Middle frontal gyrus (tissue), 1 donor: Measurements from ENCODE around the gene C4A.
"Not testable (repeated sequence)": the region's sequence is repeated elsewhere in the genome, so short reads cannot be mapped to it uniquely, and the experiment has no call there.

Experiments used
- DNase-seq: peaks from one replicate; pipeline ENCODE4 v3.0.0-alpha.2; 2015; ENCODE audit warnings: low spot score; ENCODE audit errors: extremely low spot score

Gene C4A

DNA sequence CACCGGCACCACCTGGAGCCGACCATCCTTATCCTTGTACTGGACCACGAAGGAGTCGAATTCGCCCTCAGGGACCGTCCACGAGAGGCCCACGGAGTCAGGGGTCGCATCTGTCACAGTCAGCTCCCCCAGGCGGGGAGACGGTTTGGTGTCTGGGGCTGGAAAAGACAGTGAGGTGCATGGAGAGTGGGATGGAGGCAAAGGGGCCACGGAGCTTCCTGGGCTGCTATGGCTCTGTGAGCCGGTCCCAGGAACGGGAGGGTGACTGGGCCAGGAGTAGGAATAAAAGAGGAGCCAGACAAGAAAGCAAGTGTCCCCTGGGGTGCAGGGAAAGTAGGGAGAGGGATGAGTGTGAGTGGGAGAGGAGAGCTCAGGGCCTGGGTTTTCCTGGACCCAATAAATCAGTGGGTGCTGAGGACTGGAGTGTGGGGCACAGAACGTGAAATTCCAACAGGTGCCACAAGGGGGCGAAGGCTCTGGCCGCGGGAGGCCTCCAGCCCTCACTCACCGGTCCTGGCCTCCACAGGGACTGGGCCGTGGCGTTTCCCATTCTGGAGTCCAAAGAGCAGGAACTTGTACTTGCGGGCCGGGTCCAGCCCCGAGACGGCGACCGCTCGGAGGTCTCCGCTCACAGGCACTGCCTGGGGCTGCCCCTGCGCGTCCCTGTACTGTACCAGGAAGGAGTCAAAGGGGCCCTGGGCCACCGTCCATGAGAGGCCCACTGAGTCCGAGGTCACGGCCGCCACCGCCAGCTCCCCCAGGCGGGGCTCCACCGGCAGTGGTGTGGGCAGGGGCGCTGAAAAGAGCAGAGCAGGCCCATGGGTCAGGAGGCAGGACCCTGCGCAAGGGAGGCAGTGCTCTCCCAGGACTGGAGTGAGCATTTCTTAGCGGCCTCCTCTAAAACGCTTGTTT lies 66.3 kb downstream of the C4A start:
- no peak for DNase-seq

DNA sequence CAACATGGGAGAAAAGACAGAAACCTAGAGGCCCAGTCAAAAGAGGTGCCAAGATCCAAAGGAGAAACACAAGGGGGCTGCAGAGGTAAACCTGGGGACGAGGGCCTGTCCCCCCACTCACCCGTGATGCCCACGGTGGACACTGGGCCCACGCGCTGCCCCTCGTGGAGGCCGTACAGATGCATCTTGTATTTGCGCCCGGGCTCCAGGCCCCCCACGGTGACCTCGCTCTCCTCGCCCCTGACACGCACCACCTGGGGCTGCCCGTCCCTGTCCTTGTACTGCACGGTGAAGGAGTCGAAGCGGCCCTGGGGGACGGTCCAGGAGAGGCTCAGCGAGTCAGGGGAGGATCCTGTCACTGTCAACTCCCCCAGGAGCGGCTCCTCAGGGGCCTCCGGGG lies 67.3 kb downstream of the C4A start:
- not testable (repeated sequence) for DNase-seq

DNA sequence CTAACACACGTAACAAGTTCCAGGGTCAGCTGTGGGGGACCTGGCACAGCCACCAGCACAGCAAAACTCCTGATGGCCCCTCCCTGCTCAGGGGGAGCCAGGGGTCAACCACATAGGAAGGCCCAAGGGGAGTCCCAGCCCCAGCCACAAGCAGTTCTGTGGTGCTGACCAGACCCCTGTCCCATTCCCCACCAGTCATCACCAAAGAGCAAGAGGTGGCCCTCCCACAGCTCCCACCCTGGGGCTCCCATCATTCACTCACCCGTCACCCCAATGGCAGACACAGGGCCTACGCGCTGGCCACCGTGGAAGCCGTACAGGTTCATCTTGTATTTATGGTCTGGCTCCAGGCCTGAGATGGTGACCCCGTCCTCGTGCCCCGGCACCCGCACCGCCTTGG lies 67.9 kb downstream of the C4A start:
- not testable (repeated sequence) for DNase-seq

DNA sequence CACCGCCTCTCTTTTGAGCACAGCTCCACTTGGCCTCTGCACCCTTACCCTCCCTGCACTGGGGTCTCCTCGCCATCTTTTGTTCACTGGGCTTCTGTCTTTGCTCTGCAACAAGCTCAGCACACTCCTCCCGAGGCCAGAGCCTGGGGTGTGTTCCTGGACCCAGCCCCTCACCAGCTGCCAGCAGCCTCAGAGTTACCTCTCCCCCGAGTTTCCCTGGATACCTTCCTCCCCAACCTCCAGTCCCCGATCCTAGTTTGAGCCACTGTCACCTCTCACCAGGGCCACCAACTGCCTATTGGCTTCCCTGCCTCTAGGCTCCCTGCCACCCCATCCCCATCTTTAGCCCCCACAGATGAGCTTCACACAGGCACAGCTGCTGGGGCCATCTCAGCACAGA lies 68.7 kb downstream of the C4A start:
- no peak for DNase-seq
